Measurements from ENCODE around the gene LRRIQ4.

- TF ChIP-seq GATA3 (IDR thresholded peaks at IDR 0.05; ENCODE audit: low read depth, low read length), result no peak
- no peak for TF ChIP-seq GATA2 (IDR thresholded peaks at IDR 0.05; ENCODE audit: low read depth, low read length)
Observed at GRCh38 chr3:169848741-169849140, 36.1 kb downstream of the LRRIQ4 start.
